OCI-LY1 (cell line): ENCODE measurements around the gene MGAT5B.

Source experiments
- H2AFZ ChIP-seq: fragments of 200-600 bp; sonication (generic), shearing (Covaris generic); 2 replicates; pipeline ENCODE4 v1.6.0; 2014; ENCODE audit warnings: antibody characterized with exemption, mild to moderate bottlenecking, low read length
- H3F3A ChIP-seq: fragments of 200-600 bp; sonication (generic), shearing (Covaris generic); 2 replicates; pipeline ENCODE4 v1.6.0; 2014; ENCODE audit warnings: mild to moderate bottlenecking, antibody characterized with exemption, low read length, moderate library complexity; ENCODE audit not compliant: insufficient read depth
- H3K27ac ChIP-seq: fragments of 200-600 bp; sonication (generic); 2 replicates; pipeline ENCODE4 v1.5.1; 2014; ENCODE audit warnings: low read length, mixed run types, mild to moderate bottlenecking, low read depth; ENCODE audit not compliant: poor library complexity, severe bottlenecking
- H3K27me3 ChIP-seq: fragments of 200-600 bp; sonication (generic); 2 replicates; pipeline ENCODE4 v1.6.0; 2014; ENCODE audit warnings: antibody characterized with exemption, mild to moderate bottlenecking, low read length, moderate library complexity; ENCODE audit not compliant: insufficient read depth
- H3K36me3 ChIP-seq: fragments of 200-600 bp; sonication (generic); 2 replicates; pipeline ENCODE4 v1.6.1; 2014; ENCODE audit warnings: mild to moderate bottlenecking, antibody characterized with exemption, low read length, moderate library complexity, mixed read lengths; ENCODE audit not compliant: insufficient read depth
- H3K4me1 ChIP-seq: fragments of 200-600 bp; sonication (generic); 2 replicates; pipeline ENCODE4 v1.5.1; 2014; ENCODE audit warnings: mild to moderate bottlenecking, low read length, moderate library complexity; ENCODE audit not compliant: insufficient read depth, severe bottlenecking
- H3K4me2 ChIP-seq: fragments of 200-600 bp; sonication (generic), shearing (Covaris generic); 2 replicates; pipeline ENCODE4 v1.6.1; 2014; ENCODE audit warnings: low read length
- H3K4me3 ChIP-seq: fragments of 200-600 bp; sonication (generic); 2 replicates; pipeline ENCODE4 v1.5.1; 2014; ENCODE audit warnings: low read length, low read depth, mild to moderate bottlenecking, mixed read lengths; ENCODE audit not compliant: poor library complexity, severe bottlenecking
- H3K79me2 ChIP-seq: fragments of 200-600 bp; shearing (Covaris generic); 2 replicates; pipeline ENCODE4 v1.6.1; 2016; ENCODE audit warnings: mixed run types, low read length, mixed read lengths; ENCODE audit not compliant: insufficient read depth
- H3K9ac ChIP-seq: fragments of 200-600 bp; sonication (generic), shearing (Covaris generic); 2 replicates; pipeline ENCODE4 v1.6.1; 2014; ENCODE audit warnings: mild to moderate bottlenecking, low read length, mixed read lengths
- H3K9me2 ChIP-seq: fragments of 200-600 bp; sonication (generic), shearing (Covaris generic); 2 replicates; pipeline ENCODE4 v1.6.1; 2014; ENCODE audit warnings: low read depth, mild to moderate bottlenecking, low read length, mixed read lengths
- H3K9me3 ChIP-seq: fragments of 200-600 bp; shearing (Covaris generic); 2 replicates; pipeline ENCODE4 v1.6.1; 2014; ENCODE audit warnings: low read length, mixed read lengths
- H4K20me1 ChIP-seq: fragments of 200-600 bp; sonication (generic), shearing (Covaris generic); 2 replicates; pipeline ENCODE4 v1.6.0; 2016; ENCODE audit warnings: mild to moderate bottlenecking, low read length; ENCODE audit not compliant: insufficient read depth
- CTCF ChIP-seq: fragments of 200-600 bp; sonication (generic), shearing (Covaris generic); IDR thresholded peaks from 2 replicates; pipeline ENCODE4 v1.5.1; 2017; ENCODE audit warnings: mild to moderate bottlenecking, antibody characterized with exemption, low read length, moderate library complexity, mixed read lengths
- EZH2 ChIP-seq: fragments of 200-600 bp; sonication (generic), shearing (Covaris generic); IDR thresholded peaks from 2 replicates; pipeline ENCODE4 v1.8.0; 2017; ENCODE audit warnings: borderline replicate concordance, mixed run types, mild to moderate bottlenecking, antibody characterized with exemption, low read length, moderate library complexity, mixed read lengths

MGAT5B gene

GRCh38 chr17:76927577-76927976 is 59.4 kb downstream of the MGAT5B start:
- peaks cover 3% of the 10 kb centered on the region; the same call in 1 of the 2 replicates for H3K27me3 ChIP-seq
- no peaks in the 10 kb centered on the region for H3K79me2 ChIP-seq
- H4K20me1 ChIP-seq: no peaks in the 10 kb centered on the region
- H3K27ac ChIP-seq: no peak overlapping the region
- no peaks in the 10 kb centered on the region for H3K4me1 ChIP-seq
- H3K4me3 ChIP-seq: no peak overlapping the region
- H2AFZ ChIP-seq: no peak overlapping the region
- H3K9me2 ChIP-seq: no peaks in the 10 kb centered on the region
- H3K9me3 ChIP-seq: no peaks in the 10 kb centered on the region
- no peak for TF ChIP-seq CTCF
- TF ChIP-seq EZH2: no peak
- no peak overlapping the region for H3K9ac ChIP-seq
- no peaks in the 10 kb centered on the region for H3K36me3 ChIP-seq
- H3F3A ChIP-seq: no peaks in the 10 kb centered on the region
- H3K4me2 ChIP-seq: no peak overlapping the region

- peaks cover 7% of the 10 kb centered on the region; the same call in 1 of the 2 replicates for H3K27me3 ChIP-seq
- no peak overlapping the region for H2AFZ ChIP-seq
- H3K36me3 ChIP-seq: no peaks in the 10 kb centered on the region
- no peaks in the 10 kb centered on the region for H3F3A ChIP-seq
- H3K4me2 ChIP-seq: no peak overlapping the region
- H3K9ac ChIP-seq: no peak overlapping the region
- no peaks in the 10 kb centered on the region for H3K9me3 ChIP-seq
- no peak overlapping the region for H3K27ac ChIP-seq
- no peaks in the 10 kb centered on the region for H4K20me1 ChIP-seq
- TF ChIP-seq CTCF: no peak
- no peak for TF ChIP-seq EZH2
- no peak overlapping the region for H3K4me3 ChIP-seq
- H3K4me1 ChIP-seq: no peaks in the 10 kb centered on the region
- no peaks in the 10 kb centered on the region for H3K79me2 ChIP-seq
- H3K9me2 ChIP-seq: no peaks in the 10 kb centered on the region
Observed at GRCh38 chr17:76927982-76928381, 59.8 kb downstream of the MGAT5B start.

GRCh38 chr17:76929148-76929547 is 60.9 kb downstream of the MGAT5B start:
- H3K79me2 ChIP-seq: no peaks in the 10 kb centered on the region
- no peaks in the 10 kb centered on the region for H3K4me1 ChIP-seq
- no peaks in the 10 kb centered on the region for H3K9me2 ChIP-seq
- peaks cover 7% of the 10 kb centered on the region; the same call in 1 of the 2 replicates for H3K27me3 ChIP-seq
- H3K27ac ChIP-seq: no peak overlapping the region
- no peak overlapping the region for H3K4me3 ChIP-seq
- H3K4me2 ChIP-seq: no peak overlapping the region
- H3K9ac ChIP-seq: no peak overlapping the region
- H3K36me3 ChIP-seq: no peaks in the 10 kb centered on the region
- H2AFZ ChIP-seq: no peak overlapping the region
- TF ChIP-seq EZH2 (no peak), CTCF (no peak)
- no peaks in the 10 kb centered on the region for H4K20me1 ChIP-seq
- H3K9me3 ChIP-seq: no peaks in the 10 kb centered on the region
- no peaks in the 10 kb centered on the region for H3F3A ChIP-seq
